Lower leg skin (tissue), 3 donors: ENCODE measurements around the gene METRN.

Experiments
- POLR2A ChIP-seq, 2 donors: fragments of 450-650 bp; IDR thresholded peaks; one replicate each; pipeline ENCODE4 v1.6.1; 2016 to 2017; ENCODE audit warnings: antibody characterized with exemption in 2 of 2, mild to moderate bottlenecking in 1 of 2, moderate library complexity in 1 of 2
- TF ChIP-seq, protein P1 (sequence below), 3 donors: fragments of 450-650 bp; IDR thresholded peaks; one replicate each; pipeline ENCODE4 v1.5.1; 2016; ENCODE audit warnings: antibody characterized with exemption in 3 of 3, mild to moderate bottlenecking in 3 of 3, moderate library complexity in 2 of 3

DNA sequence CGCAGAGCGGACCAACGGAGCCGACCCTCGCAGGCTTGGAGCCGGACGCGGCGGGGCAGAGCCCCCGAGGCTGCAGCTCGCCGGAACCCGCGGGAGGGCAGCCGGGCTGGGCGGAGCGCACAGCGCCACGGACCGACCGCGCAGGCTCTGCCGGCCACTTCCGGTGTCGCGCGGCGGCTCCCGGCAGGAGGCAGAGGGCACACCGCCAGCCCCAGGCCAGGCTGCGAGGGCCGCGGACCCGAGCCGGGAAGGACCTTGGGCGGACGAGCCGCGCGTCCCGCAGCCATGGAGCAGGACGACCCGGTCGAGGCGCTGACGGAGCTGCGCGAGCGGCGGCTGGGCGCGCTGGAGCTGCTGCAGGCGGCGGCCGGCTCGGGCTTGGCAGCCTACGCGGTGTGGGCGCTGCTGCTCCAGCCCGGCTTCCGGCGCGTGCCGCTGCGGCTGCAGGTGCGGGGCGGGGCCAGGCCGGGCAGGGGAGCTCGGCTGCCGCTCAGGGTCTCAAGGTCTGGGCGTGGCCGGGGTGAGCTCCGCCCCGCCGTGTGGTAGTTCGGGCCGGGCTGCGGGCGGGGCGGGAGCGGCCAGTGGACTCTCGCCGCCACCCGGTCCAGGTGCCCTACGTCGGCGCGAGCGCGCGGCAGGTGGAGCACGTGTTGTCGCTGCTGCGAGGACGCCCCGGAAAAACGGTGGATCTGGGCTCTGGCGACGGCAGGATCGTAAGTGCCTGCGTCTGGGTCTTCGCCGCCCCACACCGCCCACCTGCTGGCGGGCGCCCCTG is 6.3 kb downstream of the METRN start, which contains the start of gene ANTKMT:
- TF ChIP-seq, protein P1, sequence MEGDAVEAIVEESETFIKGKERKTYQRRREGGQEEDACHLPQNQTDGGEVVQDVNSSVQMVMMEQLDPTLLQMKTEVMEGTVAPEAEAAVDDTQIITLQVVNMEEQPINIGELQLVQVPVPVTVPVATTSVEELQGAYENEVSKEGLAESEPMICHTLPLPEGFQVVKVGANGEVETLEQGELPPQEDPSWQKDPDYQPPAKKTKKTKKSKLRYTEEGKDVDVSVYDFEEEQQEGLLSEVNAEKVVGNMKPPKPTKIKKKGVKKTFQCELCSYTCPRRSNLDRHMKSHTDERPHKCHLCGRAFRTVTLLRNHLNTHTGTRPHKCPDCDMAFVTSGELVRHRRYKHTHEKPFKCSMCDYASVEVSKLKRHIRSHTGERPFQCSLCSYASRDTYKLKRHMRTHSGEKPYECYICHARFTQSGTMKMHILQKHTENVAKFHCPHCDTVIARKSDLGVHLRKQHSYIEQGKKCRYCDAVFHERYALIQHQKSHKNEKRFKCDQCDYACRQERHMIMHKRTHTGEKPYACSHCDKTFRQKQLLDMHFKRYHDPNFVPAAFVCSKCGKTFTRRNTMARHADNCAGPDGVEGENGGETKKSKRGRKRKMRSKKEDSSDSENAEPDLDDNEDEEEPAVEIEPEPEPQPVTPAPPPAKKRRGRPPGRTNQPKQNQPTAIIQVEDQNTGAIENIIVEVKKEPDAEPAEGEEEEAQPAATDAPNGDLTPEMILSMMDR (IDR thresholded peaks at IDR 0.05), result no peak
- no peak for TF ChIP-seq POLR2A (IDR thresholded peaks at IDR 0.05)
